Measurements from ENCODE around the gene ATP6V1B1.

GRCh38 chr2:70944111-70944690 lies 8.5 kb downstream of the ATP6V1B1 start:
- TF ChIP-seq CTCF (conservative IDR thresholded peaks at IDR 0.05) (no peak), EZH2 (IDR thresholded peaks at IDR 0.05; ENCODE audit: low read depth) (no peak)
